HL-60 (cell line): ENCODE data around the gene ADAMTS7.

Experiments used
- CTCF ChIP-seq: IDR thresholded peaks from one replicate; pipeline ENCODE4 v1.5.1; 2011; ENCODE audit warnings: low read length, control low read depth, inconsistent platforms; ENCODE audit not compliant: insufficient read depth
- GABPA ChIP-seq: IDR thresholded peaks from 2 replicates; pipeline ENCODE4 v1.6.1; 2012; ENCODE audit warnings: low read depth
- POLR2AphosphoS5 ChIP-seq: IDR thresholded peaks from 2 replicates; pipeline ENCODE4 v1.6.1; 2012; ENCODE audit warnings: low read depth
- REST ChIP-seq: IDR thresholded peaks from 2 replicates; pipeline ENCODE4 v1.6.1; 2012; ENCODE audit warnings: low read depth; ENCODE audit not compliant: insufficient replicate concordance
- SPI1 ChIP-seq: IDR thresholded peaks from 2 replicates; pipeline ENCODE4 v1.6.1; 2012; ENCODE audit warnings: low read depth, mild to moderate bottlenecking, borderline replicate concordance

- no peak for TF ChIP-seq POLR2AphosphoS5
- TF ChIP-seq CTCF = no peak
- no peak for TF ChIP-seq GABPA
- TF ChIP-seq SPI1 = no peak
- TF ChIP-seq REST = no peak
Observed at GRCh38 chr15:78789615-78790014, 21.6 kb downstream of the ADAMTS7 start.
